Mesothelial cell of epicardium (in vitro differentiated cells): Measurements from ENCODE around the gene UBE2N. TPM values are rescaled to one million over a fixed set of nuclear protein-coding genes. Genes with fewer than 3 reads are reported as not detected.

Experiments
- DNase-seq, 2 experiments: peaks; one replicate each; pipeline ENCODE4 v3.0.0; 2021; ENCODE audit warnings: low spot score in 2 of 2; ENCODE audit not compliant: unreplicated experiment in 2 of 2
- H3K27ac Mint-ChIP-seq: 2 replicates; pipeline ENCODE4 v1.8.0; 2021; ENCODE audit warnings: mixed read lengths
- H3K27me3 Mint-ChIP-seq: 2 replicates; pipeline ENCODE4 v1.8.0; 2021; ENCODE audit warnings: low read depth, mixed read lengths
- H3K36me3 Mint-ChIP-seq: 2 replicates; pipeline ENCODE4 v1.8.0; 2021; ENCODE audit warnings: mixed read lengths
- H3K4me1 Mint-ChIP-seq: 2 replicates; pipeline ENCODE4 v1.8.0; 2021; ENCODE audit warnings: mixed read lengths
- H3K4me3 Mint-ChIP-seq: 2 replicates; pipeline ENCODE4 v1.8.0; 2021; ENCODE audit warnings: mild to moderate bottlenecking, moderate library complexity, mixed read lengths
- H3K9me3 Mint-ChIP-seq: 2 replicates; pipeline ENCODE4 v1.8.0; 2021; ENCODE audit warnings: mixed read lengths
- CTCF ChIP-seq: fragments of 200-600 bp; sonication (generic); IDR thresholded peaks from one replicate; pipeline ENCODE4 v1.5.0; 2021; ENCODE audit warnings: antibody characterized with exemption; ENCODE audit not compliant: unreplicated experiment
- total RNA-seq: library from RNA; stranded (reverse); gene quantifications from 3 replicates; pipeline ENCODE4 v1.2.1, GENCODE V29; 2021

The UBE2N gene
- total RNA-seq, 1 donor from 2014 or later, result 90.6 TPM

- no peak for DNase-seq
Measured at GRCh38 chr12:93361151-93361919, 80.4 kb downstream of the UBE2N start.

GRCh38 chr12:93360688-93361087 is 81.1 kb downstream of the UBE2N start:
- H3K4me1 Mint-ChIP-seq, result no peaks in the 10 kb centered on the region
- H3K4me3 Mint-ChIP-seq, result no peak overlapping the region
- H3K27me3 Mint-ChIP-seq, result no peaks in the 10 kb centered on the region
- no peaks in the 10 kb centered on the region for H3K9me3 Mint-ChIP-seq
- no peak for TF ChIP-seq CTCF
- no peak for DNase-seq
- no peak overlapping the region for H3K27ac Mint-ChIP-seq
- H3K36me3 Mint-ChIP-seq, result no peaks in the 10 kb centered on the region

More at GRCh38 chr12:93361151-93361919, 80.4 kb downstream of the UBE2N start:
- H3K27me3 Mint-ChIP-seq, result no peaks in the 10 kb centered on the region
- H3K4me1 Mint-ChIP-seq, result no peaks in the 10 kb centered on the region
- H3K9me3 Mint-ChIP-seq, result no peaks in the 10 kb centered on the region
- no peak for TF ChIP-seq CTCF
- H3K4me3 Mint-ChIP-seq, result no peak overlapping the region
- H3K27ac Mint-ChIP-seq, result no peak overlapping the region
- H3K36me3 Mint-ChIP-seq, result no peaks in the 10 kb centered on the region

GRCh38 chr12:93358821-93359220 is 82.9 kb downstream of the UBE2N start:
- no peaks in the 10 kb centered on the region for H3K36me3 Mint-ChIP-seq
- no peak overlapping the region for H3K27ac Mint-ChIP-seq
- no peaks in the 10 kb centered on the region for H3K27me3 Mint-ChIP-seq

GRCh38 chr12:93358058-93358457 is 83.7 kb downstream of the UBE2N start:
- no peak overlapping the region for H3K27ac Mint-ChIP-seq
- no peaks in the 10 kb centered on the region for H3K36me3 Mint-ChIP-seq
- DNase-seq, result no peak
- H3K9me3 Mint-ChIP-seq, result no peaks in the 10 kb centered on the region
- H3K4me3 Mint-ChIP-seq, result no peak overlapping the region
- no peaks in the 10 kb centered on the region for H3K4me1 Mint-ChIP-seq
- no peak for TF ChIP-seq CTCF
- no peaks in the 10 kb centered on the region for H3K27me3 Mint-ChIP-seq

More at GRCh38 chr12:93358821-93359220, 82.9 kb downstream of the UBE2N start:
- Mint-ChIP-seq H3K9me3 (no peaks in the 10 kb centered on the region), H3K4me3 (no peak overlapping the region), H3K4me1 (no peaks in the 10 kb centered on the region)
- no peak for TF ChIP-seq CTCF
- no peak for DNase-seq

GRCh38 chr12:93356214-93356613 is 85.5 kb downstream of the UBE2N start:
- no peak for TF ChIP-seq CTCF
- Mint-ChIP-seq H3K27ac (no peak overlapping the region), H3K4me3 (no peak overlapping the region), H3K4me1 (no peaks in the 10 kb centered on the region), H3K27me3 (no peaks in the 10 kb centered on the region), H3K9me3 (peaks cover 5% of the 10 kb centered on the region), H3K36me3 (no peaks in the 10 kb centered on the region)
- DNase-seq, result no peak

Other genes starting within 250 kb of the UBE2N start
- gene NUDT4, start 64.0 kb downstream of the UBE2N start, total RNA-seq, result 41.0 to 48.0 TPM (median 44.4 TPM) in 3 replicates
- gene MRPL42, start 25.6 kb upstream of the UBE2N start, total RNA-seq, result 57.6 to 63.0 TPM (median 62.2 TPM) in 3 replicates
- 11.8 to 13.9 TPM (median 12.7 TPM) in 3 replicates for gene SOCS2, start 130.7 kb upstream of the UBE2N start, total RNA-seq
- gene CRADD, start 235.4 kb upstream of the UBE2N start, total RNA-seq, result 6.3 to 7.0 TPM (median 6.6 TPM) in 3 replicates